Naive thymus-derived CD8-positive, alpha-beta T cell (primary cell): Measurements from ENCODE around the gene PAGE2B. TPM values are rescaled to one million over a fixed set of nuclear protein-coding genes. Genes with fewer than 3 reads are reported as not detected.
"Not testable (repeated sequence)": the region's sequence is repeated elsewhere in the genome, so short reads cannot be mapped to it uniquely, and the experiment has no call there.

Experiments
- ATAC-seq, 2 donors: fragments of 150-1000 bp; cut with Tn5 transposase in 1 of 2; sonication (Bioruptor Pico), chemical (Tn5 transposase) in 1 of 2; 1 replicate in 1 of 2; 2 replicates in 1 of 2; pipeline ENCODE4 v1.10.0; 2021; ENCODE audit warnings: mild to moderate bottlenecking in 2 of 2, moderate library complexity in 2 of 2
- POLR2A ChIA-PET: fragments of 350-600 bp; sonication (Branson Sonifier 250); formaldehyde crosslinking; loops from one replicate; lab custom pipeline; 2021; ENCODE audit warnings: antibody characterized with exemption; lab: Charles Lee
- DNase-seq, 10 donors: peaks; one replicate each; pipeline versions ENCODE4 v3.0.0 to v3.0.0-alpha.2; 2020 to 2022
- H3K27ac Mint-ChIP-seq, 10 donors: one replicate each; pipeline ENCODE4 v1.8.0; 2020 to 2022; ENCODE audit warnings: mild to moderate bottlenecking in 10 of 10, mixed read lengths in 10 of 10, moderate library complexity in 4 of 10, inconsistent platforms in 1 of 10
- H3K27me3 Mint-ChIP-seq, 5 donors: one replicate each; pipeline ENCODE4 v1.8.0; 2021 to 2022; ENCODE audit warnings: mixed read lengths in 5 of 5
- H3K36me3 Mint-ChIP-seq, 3 donors: one replicate each; pipeline ENCODE4 v1.8.0; 2020 to 2022; ENCODE audit warnings: mixed read lengths in 3 of 3, mild to moderate bottlenecking in 2 of 3, inconsistent platforms in 1 of 3
- H3K4me1 Mint-ChIP-seq, 4 donors: one replicate each; pipeline ENCODE4 v1.8.0; 2021 to 2022; ENCODE audit warnings: mixed read lengths in 4 of 4
- H3K4me3 Mint-ChIP-seq, 10 donors: one replicate each; pipeline ENCODE4 v1.8.0; 2020 to 2022; ENCODE audit warnings: mild to moderate bottlenecking in 10 of 10, mixed read lengths in 10 of 10, moderate library complexity in 6 of 10, inconsistent platforms in 1 of 10
- H3K9me3 Mint-ChIP-seq, 9 donors: one replicate each; pipeline ENCODE4 v1.8.0; 2020 to 2022; ENCODE audit warnings: mixed read lengths in 9 of 9, mild to moderate bottlenecking in 3 of 9, inconsistent platforms in 1 of 9, moderate library complexity in 1 of 9
- polyA plus RNA-seq, 3 donors: library from polyadenylated mRNA; unstranded; fragments of 300-500 nt; fragmentation: Illumina TruSeq; gene quantifications; one replicate each; pipeline ENCODE4 v1.2.3, GENCODE V29; 2021
- total RNA-seq, 8 experiments: library from RNA in 2 of 8; stranded (reverse) in 2 of 8; gene quantifications; one replicate each; pipeline ENCODE4 v1.2.3 and lab custom pipeline; 2021 to 2026

PAGE2B gene
- total and polyA plus RNA-seq, 5 experiments from 2014 or later, result 0.99 TPM; not detected in 4

DNA sequence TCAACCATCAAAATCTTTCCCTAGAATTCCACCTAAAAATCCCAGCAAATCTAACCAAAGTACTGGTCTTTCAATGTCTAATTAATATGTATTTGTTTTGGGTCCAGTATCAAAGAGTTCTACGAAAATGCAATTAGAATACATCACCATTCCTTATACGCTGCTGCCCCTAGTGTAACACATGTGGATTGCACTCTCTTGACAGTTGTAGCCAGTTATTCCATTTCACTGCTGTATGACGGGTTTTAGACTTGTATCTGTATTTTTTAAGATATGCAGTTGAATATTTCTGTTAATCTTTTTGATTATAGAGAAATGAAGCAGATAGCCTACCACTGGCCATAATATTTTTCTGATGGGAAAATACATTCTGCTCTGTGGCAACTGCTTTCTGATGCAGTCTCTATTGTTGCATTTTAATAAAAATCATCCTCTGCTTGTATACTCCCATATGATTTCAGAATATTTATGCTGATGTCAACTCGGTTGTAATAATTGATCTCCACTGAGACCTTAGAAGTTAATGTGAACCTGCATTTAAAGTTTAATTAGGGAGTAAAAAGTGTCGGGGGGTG is 17.1 kb upstream of the PAGE2B start:
- POLR2A ChIA-PET, result interaction anchor here (1.1 kb wide), 1 partner anchor 418 kb away, joined by 4 read pairs; no protein-coding TSS in a partner anchor
- Mint-ChIP-seq H3K36me3 (peaks cover 0 to 2% (median 0%) of the 10 kb centered on the region in 3 donors), H3K27ac (peak overlapping the region in 9 of 10 donors; percentile 41 to 95 (median 78))

DNA sequence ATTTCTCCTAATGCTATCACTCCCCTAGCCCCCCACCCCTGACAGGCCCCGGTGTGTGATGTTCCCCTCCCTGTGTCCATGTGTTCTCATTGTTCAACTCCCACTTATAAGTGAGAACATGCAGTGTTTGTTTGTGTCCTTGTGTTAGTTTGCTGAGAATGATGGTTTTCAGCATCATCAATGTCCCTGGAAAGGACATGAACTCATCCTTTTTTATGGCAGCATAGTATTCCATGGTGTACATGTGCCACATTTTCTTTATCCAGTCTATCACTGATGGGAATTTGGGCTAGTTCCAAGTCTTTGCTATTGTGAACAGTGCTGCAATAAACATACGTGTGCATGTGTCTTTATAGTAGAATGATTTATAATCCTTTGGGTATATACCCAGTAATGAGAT is 7.7 kb upstream of the PAGE2B start:
- POLR2A ChIA-PET, H3K36me3 Mint-ChIP-seq, DNase-seq, H3K4me1 Mint-ChIP-seq, ATAC-seq, H3K4me3 Mint-ChIP-seq, H3K9me3 Mint-ChIP-seq, H3K27ac Mint-ChIP-seq: not testable (repeated sequence)
- H3K27me3 Mint-ChIP-seq, result peaks cover 0 to 19% (median 3%) of the 10 kb centered on the region in 5 donors

More for the DNA sequence above, 17.1 kb upstream of the PAGE2B start:
- peaks cover 1 to 21% (median 14%) of the 10 kb centered on the region in 4 donors for H3K4me1 Mint-ChIP-seq
- peak; percentile 36 to 69 for ATAC-seq
- peak overlapping the region; percentile 64 to 84 (median 78) for H3K4me3 Mint-ChIP-seq
- H3K9me3 Mint-ChIP-seq, result peaks cover 0 to 4% (median 0%) of the 10 kb centered on the region in 9 donors
- peak in 9 of 10 donors; percentile 1 to 53 (median 25) for DNase-seq
- H3K27me3 Mint-ChIP-seq, result no peaks in the 10 kb centered on the region

DNA sequence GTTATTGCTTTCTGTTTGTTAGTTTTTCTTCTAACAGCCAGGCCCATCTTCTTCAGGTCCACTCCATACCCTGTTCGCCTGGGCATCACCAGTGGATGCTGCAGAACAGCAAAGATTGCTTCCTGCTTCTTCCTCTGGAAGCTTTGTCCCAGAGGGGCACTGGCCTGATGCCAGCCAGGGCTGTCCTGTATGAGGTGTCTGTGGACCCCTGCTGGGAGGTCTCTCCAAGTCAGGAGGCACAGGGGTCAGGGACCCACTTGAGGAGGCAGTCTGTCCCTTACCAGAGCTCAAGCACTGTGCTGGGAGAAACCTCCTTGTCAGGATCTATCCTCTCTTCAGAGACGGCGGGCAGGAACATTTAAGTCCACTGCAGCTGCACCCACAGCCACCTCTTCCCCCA is 2.5 kb upstream of the PAGE2B start:
- peaks cover 0 to 5% (median 0%) of the 10 kb centered on the region in 9 donors for H3K9me3 Mint-ChIP-seq
- peaks cover 0 to 28% (median 3%) of the 10 kb centered on the region in 5 donors for H3K27me3 Mint-ChIP-seq
- DNase-seq, result no peak
- no peak for ATAC-seq
- no peak overlapping the region for H3K4me3 Mint-ChIP-seq
- no peak overlapping the region for H3K27ac Mint-ChIP-seq
- POLR2A ChIA-PET, result no interaction called here
- peaks cover 0 to 2% (median 2%) of the 10 kb centered on the region in 3 donors for H3K36me3 Mint-ChIP-seq
- peaks cover 0 to 2% (median 0%) of the 10 kb centered on the region in 4 donors for H3K4me1 Mint-ChIP-seq

DNA sequence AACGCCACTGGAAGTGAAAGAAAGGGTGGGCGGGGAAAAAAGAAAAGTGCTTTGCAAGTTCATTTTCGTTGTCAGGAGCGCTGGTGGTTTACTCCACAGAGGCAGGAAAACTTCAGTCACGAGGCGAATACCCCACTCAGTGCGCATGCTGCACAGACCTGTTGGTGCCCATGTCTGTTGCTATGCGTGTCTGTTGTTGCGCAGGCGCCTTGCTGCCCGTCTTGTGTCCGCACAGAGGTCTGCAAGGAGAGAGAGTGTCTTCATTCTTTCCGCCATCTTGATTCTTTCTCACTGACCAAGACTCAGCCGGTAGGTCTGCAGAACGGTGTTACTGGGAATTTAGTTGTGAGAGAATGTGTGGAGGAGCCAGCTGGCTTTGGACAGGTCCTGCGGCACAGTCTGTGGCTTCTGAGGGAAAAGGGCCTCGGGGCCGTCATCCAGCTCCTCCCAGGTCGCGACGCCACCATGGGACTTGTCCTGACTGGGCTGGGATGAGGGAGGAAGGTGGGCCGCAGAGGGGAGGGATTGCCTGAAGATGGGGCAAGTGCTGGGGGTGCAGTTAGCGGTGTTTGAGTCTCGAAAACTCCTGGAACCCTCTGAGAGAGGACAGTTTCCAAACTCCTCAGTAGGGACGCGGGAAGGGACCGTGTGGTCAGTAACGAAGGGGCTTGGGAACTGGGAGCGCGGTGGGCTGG is 14.1 kb downstream of the PAGE2B start, which contains the start of gene PAGE2:
Gene PAGE2 (plus strand): TSS at position 224 of the 695 bp plus-strand sequence. CDS start 1,003 bp downstream, outside the sequence.
- Mint-ChIP-seq H3K4me1 (no peaks in the 10 kb centered on the region), H3K4me3 (no peak within 1 kb of the TSS), H3K9me3 (peaks cover 0 to 9% (median 0%) of the 10 kb centered on the region in 9 donors), H3K27me3 (peaks cover 0 to 4% (median 0%) of the 10 kb centered on the region in 5 donors), H3K36me3 (no peaks in the 10 kb centered on the region), H3K27ac (no peak within 1 kb of the TSS)
- DNase-seq, result no peak
- POLR2A ChIA-PET, result no interaction called here
- ATAC-seq, result no peak

DNA sequence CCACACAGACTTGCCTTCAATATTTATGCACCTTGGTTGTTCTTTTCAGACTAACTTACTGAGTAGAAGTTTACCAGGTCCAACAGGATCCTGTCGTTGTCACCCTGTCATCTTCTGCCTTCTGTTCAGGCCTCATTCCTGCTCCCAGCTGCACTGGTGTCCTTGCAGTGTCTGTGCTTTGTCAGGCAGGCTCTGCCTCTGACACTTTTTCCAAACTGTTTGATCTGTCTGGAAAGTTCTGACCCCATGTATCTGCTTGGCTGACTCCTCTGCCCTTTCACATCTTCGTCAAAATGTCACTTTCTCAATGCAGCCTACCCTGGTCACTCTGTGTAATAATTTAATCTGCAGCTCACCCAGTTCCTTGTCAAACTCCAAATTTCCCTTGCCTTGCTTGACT is 23.9 kb downstream of the PAGE2B start:
- H3K36me3 Mint-ChIP-seq, result no peaks in the 10 kb centered on the region
- H3K4me3 Mint-ChIP-seq, result no peak overlapping the region
- no peak for ATAC-seq
- POLR2A ChIA-PET, result no interaction called here
- H3K27me3 Mint-ChIP-seq, result peaks cover 0 to 2% (median 0%) of the 10 kb centered on the region in 5 donors
- H3K9me3 Mint-ChIP-seq, result no peaks in the 10 kb centered on the region
- no peak for DNase-seq
- no peak overlapping the region for H3K27ac Mint-ChIP-seq
- no peaks in the 10 kb centered on the region for H3K4me1 Mint-ChIP-seq

DNA sequence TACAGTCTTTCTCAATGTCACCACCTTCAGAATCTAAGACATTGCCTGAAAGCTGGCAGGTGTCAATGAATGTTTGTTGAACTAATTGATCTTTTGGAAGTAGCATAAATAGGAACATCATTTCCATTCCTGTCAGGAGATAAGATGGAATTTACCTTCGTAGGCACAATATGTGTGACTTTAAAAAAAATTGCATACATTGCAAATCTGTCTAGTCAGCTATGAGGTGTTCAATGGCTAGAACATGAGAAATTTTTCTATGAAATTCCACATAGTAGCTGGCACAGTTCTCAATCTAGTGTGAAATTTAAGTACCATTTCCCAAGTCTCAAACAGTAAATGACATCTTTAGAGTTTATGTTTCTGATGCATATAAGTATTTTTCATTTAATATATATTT is 24.3 kb downstream of the PAGE2B start:
- ATAC-seq (no peak), DNase-seq (no peak)
- Mint-ChIP-seq H3K4me3 (no peak overlapping the region), H3K9me3 (peaks cover 0 to 3% (median 0%) of the 10 kb centered on the region in 9 donors), H3K27ac (no peak overlapping the region), H3K27me3 (peaks cover 0 to 2% (median 0%) of the 10 kb centered on the region in 5 donors), H3K36me3 (no peaks in the 10 kb centered on the region), H3K4me1 (no peaks in the 10 kb centered on the region)
- POLR2A ChIA-PET, result no interaction called here

DNA sequence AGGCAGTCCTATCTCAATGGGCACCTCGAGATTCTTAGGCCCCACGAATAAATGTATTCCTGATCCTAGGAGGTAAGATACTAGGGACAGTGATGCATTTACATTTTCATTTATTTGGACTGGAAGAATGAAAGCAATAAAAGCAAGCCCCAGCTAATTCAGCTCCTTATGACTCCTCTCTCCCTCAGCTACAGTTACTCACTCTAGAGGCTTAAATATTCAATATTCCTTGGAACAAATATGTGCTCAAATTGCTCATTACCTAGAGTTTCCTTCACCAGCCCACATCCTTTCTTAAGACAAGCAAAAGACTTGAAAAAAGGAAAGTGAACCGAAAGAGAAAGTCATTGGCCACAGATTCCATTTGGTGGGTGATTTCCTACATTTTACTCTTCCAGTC is 27.9 kb downstream of the PAGE2B start:
- DNase-seq (no peak), ATAC-seq (no peak)
- POLR2A ChIA-PET, result no interaction called here
- H3K4me1 Mint-ChIP-seq, result no peaks in the 10 kb centered on the region
- no peaks in the 10 kb centered on the region for H3K36me3 Mint-ChIP-seq
- no peak overlapping the region for H3K27ac Mint-ChIP-seq
- H3K4me3 Mint-ChIP-seq, result no peak overlapping the region
- peaks cover 0 to 7% (median 0%) of the 10 kb centered on the region in 9 donors for H3K9me3 Mint-ChIP-seq
- H3K27me3 Mint-ChIP-seq, result peaks cover 0 to 2% (median 0%) of the 10 kb centered on the region in 5 donors

DNA sequence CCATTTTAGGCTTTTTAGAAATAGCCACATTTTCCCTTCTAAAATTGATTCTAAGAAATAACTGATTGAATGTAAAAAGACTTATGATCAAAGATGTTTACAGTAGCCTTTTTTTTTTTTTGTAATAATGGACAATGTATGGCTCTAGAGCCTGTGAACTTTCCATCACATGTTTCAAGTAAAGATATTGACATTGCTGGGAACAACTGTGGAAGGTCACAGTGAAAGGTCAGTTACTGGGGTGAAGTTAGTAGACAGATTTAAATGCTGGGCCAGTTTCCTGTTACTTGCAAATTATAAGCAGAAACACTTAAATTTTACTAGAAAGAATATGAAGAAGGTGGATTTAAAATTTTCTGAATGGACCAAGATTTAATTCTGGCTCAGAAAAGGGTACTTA is 32.4 kb downstream of the PAGE2B start:
- Mint-ChIP-seq H3K36me3 (no peaks in the 10 kb centered on the region), H3K9me3 (peaks cover 0 to 7% (median 0%) of the 10 kb centered on the region in 9 donors), H3K27ac (no peak overlapping the region), H3K4me3 (no peak overlapping the region), H3K27me3 (peaks cover 0 to 2% (median 0%) of the 10 kb centered on the region in 5 donors), H3K4me1 (no peaks in the 10 kb centered on the region)
- no peak for DNase-seq
- POLR2A ChIA-PET, result no interaction called here
- no peak for ATAC-seq

DNA sequence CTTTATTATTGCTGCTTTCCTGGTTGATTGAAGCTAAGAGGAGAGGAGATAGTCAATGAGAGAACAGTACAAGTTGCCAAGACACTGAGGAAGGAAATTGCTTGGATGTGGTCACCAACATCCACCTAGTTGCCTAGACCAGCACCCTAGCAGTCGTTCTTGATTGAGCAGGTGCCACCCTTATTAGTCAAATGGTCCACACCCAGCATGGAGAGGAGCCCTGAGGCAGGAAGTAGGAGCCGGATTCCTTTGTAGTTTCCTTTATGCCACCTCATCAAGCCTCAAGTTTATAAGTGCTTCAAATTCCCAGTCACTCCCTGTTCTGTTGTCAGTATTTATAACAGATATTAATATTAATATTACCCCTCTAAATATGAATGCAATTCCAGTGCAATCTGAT is 33.1 kb downstream of the PAGE2B start:
- Mint-ChIP-seq H3K27me3 (no peaks in the 10 kb centered on the region), H3K4me1 (no peaks in the 10 kb centered on the region), H3K36me3 (no peaks in the 10 kb centered on the region), H3K9me3 (peaks cover 0 to 7% (median 0%) of the 10 kb centered on the region in 9 donors), H3K4me3 (no peak overlapping the region), H3K27ac (no peak overlapping the region)
- no peak for ATAC-seq
- DNase-seq, result no peak
- POLR2A ChIA-PET, result no interaction called here

DNA sequence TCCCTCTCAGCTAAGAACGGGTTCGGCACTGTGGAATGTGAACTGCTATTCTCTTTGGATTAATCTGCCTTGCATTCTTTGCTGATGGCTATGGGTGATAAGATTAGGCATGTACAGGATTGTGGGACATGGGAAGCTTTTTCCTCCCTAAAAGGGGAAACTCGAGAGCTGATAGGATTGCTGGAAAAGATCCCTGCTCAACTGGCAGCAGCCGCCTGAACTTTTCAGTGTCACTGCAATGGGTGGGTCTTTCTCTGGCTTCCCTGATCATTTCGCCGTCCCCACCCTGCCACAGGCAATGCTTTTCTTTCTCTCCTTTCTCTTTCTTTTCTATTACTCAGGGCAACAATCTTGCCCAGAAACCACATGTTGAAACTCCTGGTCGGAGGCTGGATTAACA is 34.5 kb downstream of the PAGE2B start:
- peaks cover 0 to 3% (median 0%) of the 10 kb centered on the region in 9 donors for H3K9me3 Mint-ChIP-seq
- no peaks in the 10 kb centered on the region for H3K36me3 Mint-ChIP-seq
- POLR2A ChIA-PET, result no interaction called here

DNA sequence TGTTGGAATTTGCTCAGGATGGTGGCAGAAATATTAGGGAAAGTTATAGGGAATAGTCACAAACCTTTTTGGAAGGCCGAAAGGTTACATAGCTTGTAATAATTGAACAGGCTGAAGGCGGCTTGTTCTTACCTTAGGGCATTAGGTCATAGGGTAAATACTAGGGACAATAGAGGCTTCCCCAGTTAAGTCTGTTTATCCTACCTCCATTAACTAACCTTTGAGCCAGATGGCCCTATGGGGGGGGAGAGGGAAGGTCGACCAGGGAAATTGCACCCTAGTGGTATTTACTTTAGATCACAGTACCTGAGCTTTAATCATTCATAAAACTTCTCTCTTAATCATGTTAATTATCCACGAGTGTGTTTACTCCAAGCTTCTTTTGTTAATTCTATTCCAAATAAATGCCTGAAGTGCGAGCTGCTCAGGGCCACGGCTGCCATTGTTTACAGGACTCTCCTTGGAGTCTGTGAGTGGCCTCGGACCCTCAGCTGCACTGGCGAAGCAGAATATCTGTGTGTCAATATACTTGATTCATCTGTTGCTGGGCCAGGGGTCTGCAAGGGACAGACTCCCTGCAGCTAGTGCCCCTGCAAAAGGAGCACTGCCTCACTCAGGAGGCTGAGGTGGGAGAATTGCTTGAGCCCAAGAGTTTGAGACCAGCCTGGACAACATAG is 36.9 kb downstream of the PAGE2B start:
- Mint-ChIP-seq H3K27ac (no peak overlapping the region), H3K27me3 (no peaks in the 10 kb centered on the region), H3K36me3 (no peaks in the 10 kb centered on the region), H3K9me3 (no peaks in the 10 kb centered on the region), H3K4me1 (no peaks in the 10 kb centered on the region), H3K4me3 (no peak overlapping the region)
- POLR2A ChIA-PET, result no interaction called here
- no peak for DNase-seq
- no peak for ATAC-seq

More for the DNA sequence above, 34.5 kb downstream of the PAGE2B start:
- Mint-ChIP-seq H3K27me3 (no peaks in the 10 kb centered on the region), H3K27ac (no peak overlapping the region), H3K4me1 (no peaks in the 10 kb centered on the region), H3K4me3 (no peak overlapping the region)
- ATAC-seq (no peak), DNase-seq (no peak)

DNA sequence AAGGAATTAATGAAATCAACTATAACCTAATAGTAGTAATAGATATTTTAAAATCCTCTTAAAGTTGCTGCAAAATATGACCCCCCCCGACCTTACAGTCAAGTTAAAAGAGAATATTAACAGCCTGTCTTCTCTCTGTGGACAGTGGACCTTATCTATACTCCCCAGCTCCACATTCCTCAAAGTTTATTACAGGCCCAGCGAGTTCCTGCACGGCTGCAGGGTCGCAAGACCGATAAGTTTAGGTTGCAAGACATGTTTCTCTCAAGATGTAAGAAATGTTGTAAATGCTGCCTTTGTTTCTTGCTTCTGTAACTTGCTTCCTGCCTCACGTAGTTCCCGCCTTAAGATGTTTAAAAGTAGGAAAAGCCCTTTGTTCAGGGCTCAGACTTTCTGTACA is 41.8 kb downstream of the PAGE2B start:
- H3K36me3 Mint-ChIP-seq, H3K9me3 Mint-ChIP-seq, H3K27me3 Mint-ChIP-seq, H3K4me3 Mint-ChIP-seq, DNase-seq, ATAC-seq, POLR2A ChIA-PET, H3K27ac Mint-ChIP-seq: not testable (repeated sequence)
- peaks cover 6 to 20% (median 16%) of the 10 kb centered on the region in 4 donors for H3K4me1 Mint-ChIP-seq

DNA sequence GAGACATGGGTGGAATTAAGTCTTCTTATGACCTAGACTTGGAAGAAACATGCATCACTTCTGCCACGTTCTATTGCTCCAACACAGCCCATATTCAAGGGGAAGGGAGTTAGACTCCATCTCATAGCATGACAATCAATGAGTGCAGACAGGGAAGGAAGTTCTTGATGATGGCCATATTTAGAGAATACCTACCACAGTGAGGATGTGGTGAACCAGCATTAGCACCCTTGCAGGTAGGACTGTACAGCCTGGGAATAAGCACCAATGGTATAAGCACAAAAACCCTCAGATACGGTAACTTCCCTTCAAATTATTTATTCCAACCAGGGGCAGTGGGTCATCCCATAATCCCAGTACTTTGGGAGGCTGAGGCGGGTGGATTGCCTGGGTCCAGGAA is 43.7 kb downstream of the PAGE2B start:
- Mint-ChIP-seq H3K9me3 (peaks cover 0 to under 1% (median 0%) of the 10 kb centered on the region in 9 donors), H3K27ac (no peak overlapping the region), H3K27me3 (peaks cover 0 to 2% (median 0%) of the 10 kb centered on the region in 5 donors), H3K36me3 (no peaks in the 10 kb centered on the region), H3K4me1 (peaks cover 6 to 20% (median 16%) of the 10 kb centered on the region in 4 donors), H3K4me3 (peak overlapping the region in 1 of 10 donors; percentile 22)
- DNase-seq (peak in 1 of 10 donors; percentile 4), ATAC-seq (peak in 1 of 2 donors; percentile 47)
- POLR2A ChIA-PET, result no interaction called here
